Epithelial cell of proximal tubule (primary cell): ENCODE results near the gene CYTH1. TPM values are rescaled to one million over a fixed set of nuclear protein-coding genes. Genes with fewer than 3 reads are reported as not detected.

Experiments
- DNase-seq: peaks from one replicate; pipeline ENCODE4 v3.0.0-alpha.2; 2011; ENCODE audit warnings: low read depth
- H3K4me3 ChIP-seq: 2 replicates; pipeline ENCODE4 v1.5.1; 2011; ENCODE audit warnings: low read depth, mild to moderate bottlenecking, low read length
- total RNA-seq: library from RNA; depleted of rRNA; stranded (reverse); fragments of >200 nt; gene quantifications from 2 replicates; pipeline ENCODE4 v1.2.3, GENCODE V29; 2015
- TF ChIP-seq, protein P1 (sequence below): conservative IDR thresholded peaks from 2 replicates; pipeline ENCODE4 v1.5.1; 2012; ENCODE audit warnings: low read depth, mild to moderate bottlenecking, low read length

The CYTH1 gene
- total RNA-seq, 1 donor from 2014 or later = 16.8 TPM

DNA sequence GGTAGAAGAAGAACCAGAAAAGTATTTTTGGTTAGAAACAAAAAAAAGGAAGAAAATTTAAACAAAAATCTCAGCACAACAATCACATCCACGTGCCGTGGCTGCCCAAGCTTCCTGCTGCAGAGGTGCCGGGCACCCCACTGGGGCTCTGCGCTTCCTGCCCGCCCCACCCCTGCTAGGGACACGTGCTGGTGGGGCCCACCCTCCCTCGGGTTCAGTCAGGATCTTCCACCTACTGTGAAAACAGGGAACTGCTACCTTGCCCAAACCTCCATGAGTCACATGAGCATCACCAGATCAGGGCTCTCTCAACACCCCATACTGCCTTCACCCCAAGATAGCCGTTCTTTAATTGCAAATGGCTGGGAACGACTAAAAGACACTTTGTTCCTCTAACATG lies 24.4 kb upstream of the CYTH1 start:
- TF ChIP-seq, protein P1, sequence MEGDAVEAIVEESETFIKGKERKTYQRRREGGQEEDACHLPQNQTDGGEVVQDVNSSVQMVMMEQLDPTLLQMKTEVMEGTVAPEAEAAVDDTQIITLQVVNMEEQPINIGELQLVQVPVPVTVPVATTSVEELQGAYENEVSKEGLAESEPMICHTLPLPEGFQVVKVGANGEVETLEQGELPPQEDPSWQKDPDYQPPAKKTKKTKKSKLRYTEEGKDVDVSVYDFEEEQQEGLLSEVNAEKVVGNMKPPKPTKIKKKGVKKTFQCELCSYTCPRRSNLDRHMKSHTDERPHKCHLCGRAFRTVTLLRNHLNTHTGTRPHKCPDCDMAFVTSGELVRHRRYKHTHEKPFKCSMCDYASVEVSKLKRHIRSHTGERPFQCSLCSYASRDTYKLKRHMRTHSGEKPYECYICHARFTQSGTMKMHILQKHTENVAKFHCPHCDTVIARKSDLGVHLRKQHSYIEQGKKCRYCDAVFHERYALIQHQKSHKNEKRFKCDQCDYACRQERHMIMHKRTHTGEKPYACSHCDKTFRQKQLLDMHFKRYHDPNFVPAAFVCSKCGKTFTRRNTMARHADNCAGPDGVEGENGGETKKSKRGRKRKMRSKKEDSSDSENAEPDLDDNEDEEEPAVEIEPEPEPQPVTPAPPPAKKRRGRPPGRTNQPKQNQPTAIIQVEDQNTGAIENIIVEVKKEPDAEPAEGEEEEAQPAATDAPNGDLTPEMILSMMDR = no peak
- DNase-seq = no peak
- H3K4me3 ChIP-seq = no peak overlapping the region

DNA sequence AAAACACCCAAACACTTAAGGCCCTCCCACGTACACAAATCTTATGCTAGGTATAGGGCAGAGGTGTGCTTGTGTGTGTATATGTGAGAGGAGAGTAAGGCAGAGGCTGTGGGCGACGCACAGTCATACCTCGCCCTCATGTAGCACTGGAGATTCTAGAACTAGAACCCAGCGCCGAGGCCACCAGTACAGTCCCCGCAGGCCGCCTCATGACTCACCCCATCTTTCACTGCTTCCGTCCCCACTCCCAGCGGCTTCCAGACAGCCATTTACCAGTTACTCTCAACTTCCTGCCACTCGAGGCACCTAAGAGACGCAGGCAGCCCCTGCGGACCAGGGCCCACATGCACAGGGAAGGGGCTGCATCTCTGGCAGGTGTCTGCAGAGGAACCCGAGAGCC lies 23.2 kb upstream of the CYTH1 start:
- DNase-seq = no peak
- no peak overlapping the region for H3K4me3 ChIP-seq
- TF ChIP-seq, protein P1 = no peak

DNA sequence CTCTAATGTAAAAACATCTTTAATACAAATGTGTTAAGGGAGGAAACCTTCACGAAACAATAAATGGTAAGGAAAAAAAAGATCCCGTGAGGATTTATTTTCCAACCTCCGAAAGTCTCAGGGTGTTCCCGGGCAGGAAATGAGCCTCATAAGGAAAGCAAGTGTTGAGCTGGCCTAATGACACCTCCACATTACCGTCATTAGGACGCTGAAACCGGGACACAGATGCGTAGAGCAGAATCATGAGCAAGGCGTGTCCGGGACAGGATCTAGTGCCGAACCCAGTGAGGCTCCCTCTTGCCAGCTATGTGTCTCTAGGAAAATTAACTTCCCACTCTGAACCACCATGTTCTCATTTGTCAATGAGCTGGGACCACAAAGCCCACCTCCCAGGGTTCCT lies 22.7 kb upstream of the CYTH1 start:
- no peak for DNase-seq
- TF ChIP-seq, protein P1 = no peak
- H3K4me3 ChIP-seq = no peak overlapping the region

DNA sequence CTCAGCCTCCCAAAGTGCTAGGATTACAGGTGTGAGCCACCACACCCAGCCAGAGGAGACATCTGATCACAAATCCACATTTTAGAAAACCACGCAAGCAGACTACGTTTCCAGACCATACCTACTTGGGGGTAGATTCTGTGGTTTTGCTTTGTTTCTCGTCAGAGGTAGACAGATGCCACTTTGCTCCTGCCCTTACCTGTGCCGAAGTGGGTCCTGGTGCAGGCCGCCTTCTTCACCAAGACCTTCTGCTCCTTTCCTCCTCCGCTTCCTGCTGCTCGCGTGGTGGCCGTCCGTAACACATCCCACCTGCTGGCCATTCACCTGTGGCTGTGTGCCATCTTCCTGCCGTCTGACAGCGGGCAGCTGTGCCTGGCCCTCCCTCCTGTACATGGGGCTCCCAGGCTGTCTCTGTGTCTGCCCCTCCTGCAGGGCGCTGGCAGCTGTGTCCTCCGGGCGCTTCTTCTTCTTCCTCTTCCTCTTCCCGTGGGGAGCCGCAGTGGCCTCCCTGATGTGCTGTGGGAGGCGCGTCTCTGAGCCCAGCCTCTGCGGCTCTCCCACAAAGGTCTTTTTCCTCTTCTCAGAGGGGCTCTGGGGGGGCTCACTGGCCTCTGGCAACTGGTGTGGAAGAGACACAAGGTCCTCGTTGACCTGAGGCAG lies 21.2 kb upstream of the CYTH1 start:
- DNase-seq = no peak
- no peak overlapping the region for H3K4me3 ChIP-seq
- TF ChIP-seq, protein P1 = no peak

DNA sequence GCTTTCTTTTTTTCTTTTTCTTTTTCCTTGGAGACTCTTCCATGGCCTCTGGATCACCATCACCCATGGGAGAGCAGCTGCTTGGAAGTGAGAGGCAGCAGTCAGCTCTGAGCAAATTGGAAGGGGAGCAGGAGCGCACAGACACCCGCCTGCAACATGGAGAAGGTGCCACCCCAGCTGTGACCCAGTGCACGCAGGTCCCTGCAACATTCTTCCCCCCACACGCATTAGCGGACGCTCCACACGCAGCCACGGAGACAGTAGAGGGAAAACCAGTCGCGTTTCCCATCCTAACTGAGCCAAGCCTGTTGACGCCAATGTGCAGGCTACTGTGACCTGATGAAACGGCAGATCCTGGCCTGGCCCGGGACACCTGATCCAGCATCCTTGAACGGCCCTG lies 20.4 kb upstream of the CYTH1 start:
- no peak for DNase-seq
- TF ChIP-seq, protein P1 = no peak
- H3K4me3 ChIP-seq = no peak overlapping the region

DNA sequence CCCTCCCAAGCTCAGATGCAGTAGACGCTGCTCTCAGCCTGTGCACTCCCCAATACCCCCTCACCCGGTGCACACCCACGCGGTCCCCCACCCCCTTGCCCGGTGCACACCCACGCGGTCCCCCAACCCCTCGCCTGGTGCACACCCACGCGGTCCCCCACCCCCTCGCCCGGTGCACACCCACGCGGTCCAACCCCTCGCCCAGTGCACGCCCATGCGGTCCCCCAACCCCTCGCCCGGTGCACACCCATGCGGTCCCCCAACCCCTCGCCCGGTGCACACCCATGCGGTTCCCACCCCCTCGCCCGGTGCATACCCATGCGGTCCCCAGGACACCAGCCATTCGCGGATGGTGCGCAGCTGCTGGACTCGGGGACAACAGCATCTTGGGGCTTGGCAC lies 19.9 kb upstream of the CYTH1 start:
- H3K4me3 ChIP-seq = no peak overlapping the region
- no peak for DNase-seq
- TF ChIP-seq, protein P1 = no peak
